ENCODE data around the gene TMCC1. TPM values are rescaled to one million over a fixed set of nuclear protein-coding genes. Genes with fewer than 3 reads are reported as not detected.

TMCC1 gene
- total and polyA plus RNA-seq, 7 donors = 12.4 to 55.0 (median 38.1) TPM

GRCh38 chr3:129749692-129750091 lies 143.8 kb downstream of the TMCC1 start:
- Histone ChIP-seq H3K27me3 (ENCODE audit: insufficient read depth in 3 of 3, low read length in 2 of 3) (no peaks in the 10 kb centered on the region), H3K9me3 (no peaks in the 10 kb centered on the region), H3K27ac (no peak overlapping the region), H3K36me3 (ENCODE audit: insufficient read depth in 1 of 2, low read depth in 1 of 2) (no peaks in the 10 kb centered on the region), H3K4me1 (peaks cover 12% of the 10 kb centered on the region), H3K4me3 (no peak overlapping the region)
- DNase-seq (no peak), ATAC-seq (no peak)
- TF ChIP-seq CTCF (IDR thresholded peaks at IDR 0.05) = no peak
- intact Hi-C loops (cut with DNase I) = no loop called here

GRCh38 chr3:129747992-129748391 lies 145.5 kb downstream of the TMCC1 start:
- peak overlapping the region; percentile 5 for H3K27ac ChIP-seq
- 94 to 98% (median 96%) methylated on average over 3 of the region's 3 CpGs for WGBS, 3 donors
- no peaks in the 10 kb centered on the region for H3K27me3 ChIP-seq (ENCODE audit: insufficient read depth in 3 of 3, low read length in 2 of 3)
- no peak for DNase-seq
- H3K4me3 ChIP-seq = no peak overlapping the region
- ATAC-seq = no peak
- H3K4me1 ChIP-seq = peaks cover 16% of the 10 kb centered on the region
- H3K36me3 ChIP-seq (ENCODE audit: insufficient read depth in 1 of 2, low read depth in 1 of 2) = no peaks in the 10 kb centered on the region
- H3K9me3 ChIP-seq = no peaks in the 10 kb centered on the region
- intact Hi-C loops (cut with DNase I) = no loop called here
- TF ChIP-seq CTCF (IDR thresholded peaks at IDR 0.05) = no peak

GRCh38 chr3:129747136-129747535 lies 146.4 kb downstream of the TMCC1 start:
- H3K4me3 ChIP-seq = no peak overlapping the region
- no peaks in the 10 kb centered on the region for H3K36me3 ChIP-seq (ENCODE audit: insufficient read depth in 1 of 2, low read depth in 1 of 2)
- H3K9me3 ChIP-seq = no peaks in the 10 kb centered on the region
- no peak for TF ChIP-seq CTCF (IDR thresholded peaks at IDR 0.05)
- DNase-seq = no peak
- H3K27me3 ChIP-seq (ENCODE audit: insufficient read depth in 3 of 3, low read length in 2 of 3) = no peaks in the 10 kb centered on the region
- H3K4me1 ChIP-seq = peaks cover 16% of the 10 kb centered on the region
- WGBS, 3 donors = 54 to 62% (median 58%) methylated on average over 4 of the region's 4 CpGs
- intact Hi-C loops (cut with DNase I) = no loop called here
- ATAC-seq = no peak
- H3K27ac ChIP-seq = no peak overlapping the region

- H3K4me3 ChIP-seq = no peak overlapping the region
- no peaks in the 10 kb centered on the region for H3K27me3 ChIP-seq (ENCODE audit: insufficient read depth in 3 of 3, low read length in 2 of 3)
- DNase-seq (no peak), ATAC-seq (peak in 2 of 4 donors; percentile 50 to 58)
- H3K27ac ChIP-seq = no peak overlapping the region
- no peaks in the 10 kb centered on the region for H3K9me3 ChIP-seq
- intact Hi-C loops (cut with DNase I) = no loop called here
- H3K36me3 ChIP-seq (ENCODE audit: insufficient read depth in 1 of 2, low read depth in 1 of 2) = no peaks in the 10 kb centered on the region
- peaks cover 16% of the 10 kb centered on the region for H3K4me1 ChIP-seq
- no peak for TF ChIP-seq CTCF (IDR thresholded peaks at IDR 0.05)
Observed at GRCh38 chr3:129746629-129747028, 146.9 kb downstream of the TMCC1 start.

GRCh38 chr3:129745253-129745652 lies 148.3 kb downstream of the TMCC1 start:
- no peak for DNase-seq
- Histone ChIP-seq H3K9me3 (no peaks in the 10 kb centered on the region), H3K27ac (no peak overlapping the region), H3K27me3 (ENCODE audit: insufficient read depth in 3 of 3, low read length in 2 of 3) (no peaks in the 10 kb centered on the region), H3K4me3 (no peak overlapping the region), H3K36me3 (ENCODE audit: insufficient read depth in 1 of 2, low read depth in 1 of 2) (no peaks in the 10 kb centered on the region), H3K4me1 (peaks cover 16% of the 10 kb centered on the region)
- intact Hi-C loops (cut with DNase I) = no loop called here
- ATAC-seq = peak; percentile 44 to 62 (median 50)
- TF ChIP-seq CTCF (IDR thresholded peaks at IDR 0.05) = no peak
- 30 to 65% (median 36%) methylated on average over 2 of the region's 2 CpGs for WGBS, 3 donors

Data from psoas muscle (tissue), 8 donors.